Loucy (cell line): ENCODE results near the gene SLC35E1.
"Not testable (repeated sequence)": the region's sequence is repeated elsewhere in the genome, so short reads cannot be mapped to it uniquely, and the experiment has no call there.

ENCODE experiments used
- H2AFZ ChIP-seq: fragments of 200-600 bp; sonication (generic); 2 replicates; pipeline ENCODE4 v1.6.0; 2016; ENCODE audit warnings: antibody characterized with exemption, mild to moderate bottlenecking, low read length, moderate library complexity
- H3F3A ChIP-seq: fragments of 200-600 bp; 2 replicates; pipeline ENCODE4 v1.6.0; 2016; ENCODE audit warnings: antibody characterized with exemption, low read depth, mild to moderate bottlenecking
- H3K27me3 ChIP-seq: fragments of 200-600 bp; sonication (generic); 2 replicates; pipeline ENCODE4 v1.6.1; 2014; ENCODE audit warnings: low read length, mild to moderate bottlenecking; ENCODE audit not compliant: insufficient read depth, poor library complexity, severe bottlenecking
- H3K36me3 ChIP-seq: fragments of 200-600 bp; sonication (generic); 2 replicates; pipeline ENCODE4 v1.6.1; 2016; ENCODE audit warnings: low read length; ENCODE audit not compliant: insufficient read depth
- H3K4me1 ChIP-seq: fragments of 200-600 bp; sonication (generic); 2 replicates; pipeline ENCODE4 v1.5.1; 2014; ENCODE audit warnings: low read length, mild to moderate bottlenecking; ENCODE audit not compliant: insufficient read depth, poor library complexity, severe bottlenecking
- H3K4me2 ChIP-seq: fragments of 200-600 bp; sonication (generic); 2 replicates; pipeline ENCODE4 v1.6.0; 2014; ENCODE audit warnings: antibody characterized with exemption, low read length, low read depth, mild to moderate bottlenecking; ENCODE audit not compliant: poor library complexity, severe bottlenecking
- H3K4me3 ChIP-seq: fragments of 200-600 bp; sonication (generic); 2 replicates; pipeline ENCODE4 v1.5.1; 2014; ENCODE audit warnings: low read length, mild to moderate bottlenecking, mixed read lengths; ENCODE audit not compliant: poor library complexity, severe bottlenecking
- H3K79me2 ChIP-seq: fragments of 200-600 bp; sonication (generic); 2 replicates; pipeline ENCODE4 v1.6.1; 2014; ENCODE audit warnings: low read length; ENCODE audit not compliant: insufficient read depth
- H3K9ac ChIP-seq: fragments of 200-600 bp; sonication (generic); 2 replicates; pipeline ENCODE4 v1.6.0; 2014; ENCODE audit warnings: mild to moderate bottlenecking, low read depth, low read length, moderate library complexity; ENCODE audit not compliant: poor library complexity, severe bottlenecking
- H3K9me2 ChIP-seq: fragments of 200-600 bp; sonication (generic); replicated peaks from 2 replicates; pipeline ENCODE4 v1.6.1; 2016; ENCODE audit warnings: low read depth, low read length, mixed read lengths
- H3K9me3 ChIP-seq: fragments of 200-600 bp; sonication (generic); 2 replicates; pipeline ENCODE4 v1.6.1; 2014; ENCODE audit warnings: mild to moderate bottlenecking, antibody characterized with exemption, low read length, low read depth; ENCODE audit not compliant: insufficient read depth
- H4K20me1 ChIP-seq: fragments of 200-600 bp; sonication (generic); 2 replicates; pipeline ENCODE4 v1.6.0; 2014; ENCODE audit warnings: antibody characterized with exemption, low read length, mild to moderate bottlenecking; ENCODE audit not compliant: insufficient read depth, poor library complexity, severe bottlenecking
- CTCF ChIP-seq: fragments of 200-600 bp; sonication (generic); conservative IDR thresholded peaks from 2 replicates; pipeline ENCODE4 v1.5.1; 2014; ENCODE audit warnings: mild to moderate bottlenecking, antibody characterized with exemption, low read length
- EZH2phosphoT487 ChIP-seq: fragments of 200-600 bp; IDR thresholded peaks from 2 replicates; pipeline ENCODE4 v1.6.1; 2018; ENCODE audit warnings: antibody characterized with exemption, mild to moderate bottlenecking, moderate library complexity, borderline replicate concordance

Gene SLC35E1

DNA sequence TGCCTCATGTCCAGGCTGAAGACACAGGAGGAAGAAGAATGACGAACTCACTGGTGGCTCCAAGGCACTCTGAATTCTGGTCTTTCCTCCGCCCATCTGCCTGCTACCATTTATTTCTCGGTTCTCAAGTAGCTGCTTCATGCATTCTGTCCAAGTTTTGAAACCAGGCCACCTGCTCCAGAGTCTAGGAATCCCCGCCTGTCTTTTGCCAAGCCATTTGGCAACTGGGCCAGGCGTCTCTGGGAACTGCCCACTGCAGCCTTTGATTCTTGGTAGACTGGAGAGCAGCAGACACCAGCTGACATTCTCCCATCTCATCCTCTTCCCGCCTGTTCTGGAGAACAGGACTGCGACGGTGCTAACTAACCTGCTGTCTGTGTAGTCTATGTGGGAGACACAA lies 10.8 kb downstream of the SLC35E1 start:
- Histone ChIP-seq H3K9me2 (no peaks in the 10 kb centered on the region), H3K36me3 (peaks cover 28% of the 10 kb centered on the region; the same call in 1 of the 2 replicates), H3K4me2 (no peak overlapping the region)

DNA sequence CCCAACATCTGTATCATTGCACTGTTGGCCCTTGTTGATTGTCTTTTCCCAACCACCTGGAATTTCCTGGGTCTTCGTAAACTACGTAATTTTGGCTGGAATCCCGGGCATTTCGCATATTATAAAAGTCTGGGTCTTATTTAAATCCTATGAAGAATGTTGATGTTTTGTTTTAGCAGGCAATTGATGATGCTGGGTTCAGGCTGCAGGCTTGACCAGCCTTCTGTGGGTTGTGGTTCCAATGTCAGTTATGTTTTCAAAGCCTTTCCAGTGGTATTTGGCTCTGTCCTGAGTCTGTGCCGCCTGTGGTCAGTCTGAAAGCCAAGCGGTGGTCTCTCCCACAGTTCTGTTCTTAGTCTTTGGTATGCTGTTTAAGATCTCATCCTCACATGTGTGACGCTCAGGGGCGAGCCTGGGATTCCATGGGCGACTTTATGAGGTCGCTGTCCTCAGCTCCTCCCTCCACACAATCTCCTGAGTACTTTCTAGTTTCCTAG lies 12.4 kb downstream of the SLC35E1 start:
- H3K4me1 ChIP-seq: peaks cover 6% of the 10 kb centered on the region
- no peaks in the 10 kb centered on the region for H3K9me3 ChIP-seq
- TF ChIP-seq EZH2phosphoT487 (no peak), CTCF (no peak)
- no peaks in the 10 kb centered on the region for H3F3A ChIP-seq
- H3K4me2 ChIP-seq: no peak overlapping the region
- peaks cover 30% of the 10 kb centered on the region; the same call in 1 of the 2 replicates for H3K36me3 ChIP-seq
- H3K27me3 ChIP-seq: no peaks in the 10 kb centered on the region
- H3K9ac ChIP-seq: no peak overlapping the region
- no peak overlapping the region for H2AFZ ChIP-seq
- no peak overlapping the region for H3K4me3 ChIP-seq
- no peaks in the 10 kb centered on the region for H3K9me2 ChIP-seq
- no peaks in the 10 kb centered on the region for H4K20me1 ChIP-seq
- peaks cover 5% of the 10 kb centered on the region; the same call in 1 of the 2 replicates for H3K79me2 ChIP-seq

More for the DNA sequence above, 10.8 kb downstream of the SLC35E1 start:
- H2AFZ ChIP-seq: no peak overlapping the region
- peaks cover 4% of the 10 kb centered on the region for H3F3A ChIP-seq
- H3K4me1 ChIP-seq: peaks cover 17% of the 10 kb centered on the region
- H3K9ac ChIP-seq: no peak overlapping the region
- peaks cover 8% of the 10 kb centered on the region; the same call in 1 of the 2 replicates for H3K79me2 ChIP-seq
- no peak overlapping the region for H3K4me3 ChIP-seq
- TF ChIP-seq CTCF (no peak), EZH2phosphoT487 (no peak)
- H4K20me1 ChIP-seq: no peaks in the 10 kb centered on the region
- no peaks in the 10 kb centered on the region for H3K27me3 ChIP-seq
- H3K9me3 ChIP-seq: no peaks in the 10 kb centered on the region

DNA sequence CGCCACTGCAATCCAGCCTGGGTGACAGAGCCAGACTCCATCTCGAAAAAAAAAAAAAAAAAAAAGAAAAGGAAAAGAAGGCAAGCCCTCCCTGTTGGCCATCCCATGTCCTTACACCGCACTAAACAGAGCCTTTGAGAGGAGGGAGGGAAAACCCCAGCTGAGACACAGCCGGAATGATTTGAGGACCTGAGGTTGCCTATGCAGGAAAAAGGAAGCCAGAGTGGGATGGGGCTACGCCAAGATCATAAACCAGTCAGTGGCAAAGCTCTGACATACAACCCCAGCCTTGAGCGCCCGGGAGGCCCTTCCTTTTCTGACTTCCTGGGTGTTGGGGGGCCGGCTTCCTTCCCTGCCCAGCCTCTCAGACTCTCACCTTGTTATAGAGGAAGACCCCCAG lies 17.4 kb downstream of the SLC35E1 start:
- H3K9ac ChIP-seq: no peak overlapping the region
- no peaks in the 10 kb centered on the region for H3K79me2 ChIP-seq
- H3K4me1 ChIP-seq: no peaks in the 10 kb centered on the region
- H3K4me2 ChIP-seq: no peak overlapping the region
- no peak overlapping the region for H2AFZ ChIP-seq
- H3K9me2 ChIP-seq: no peaks in the 10 kb centered on the region
- H4K20me1 ChIP-seq: no peaks in the 10 kb centered on the region
- TF ChIP-seq EZH2phosphoT487 (no peak), CTCF (no peak)
- H3K27me3 ChIP-seq: no peaks in the 10 kb centered on the region
- no peaks in the 10 kb centered on the region for H3K9me3 ChIP-seq
- H3K36me3 ChIP-seq: peaks cover 27% of the 10 kb centered on the region; the same call in 1 of the 2 replicates
- no peak overlapping the region for H3K4me3 ChIP-seq
- H3F3A ChIP-seq: no peaks in the 10 kb centered on the region

DNA sequence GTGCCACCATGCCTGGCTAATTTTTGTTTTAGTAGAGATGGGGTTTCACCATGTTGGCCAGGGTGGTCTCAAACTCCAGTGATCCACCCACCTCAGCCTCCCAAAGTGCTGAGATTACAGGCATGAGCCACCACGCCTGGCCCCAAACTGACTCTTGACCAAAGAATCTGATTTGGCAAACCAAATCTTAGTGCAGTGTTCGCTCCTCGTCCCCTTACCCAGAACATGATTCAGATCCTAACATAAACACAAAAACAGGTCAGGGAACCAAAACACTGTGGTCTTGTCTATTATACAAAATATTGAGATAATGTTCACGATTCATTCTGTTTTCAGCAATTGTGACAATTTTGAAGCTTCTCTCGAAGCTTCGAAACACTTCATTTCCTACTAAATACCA lies 20.3 kb downstream of the SLC35E1 start:
- not testable (repeated sequence) for H3F3A ChIP-seq, H3K27me3 ChIP-seq, H3K4me3 ChIP-seq, H3K4me2 ChIP-seq, H3K4me1 ChIP-seq, H2AFZ ChIP-seq, H3K9ac ChIP-seq, H3K79me2 ChIP-seq, H3K9me2 ChIP-seq, H4K20me1 ChIP-seq, H3K9me3 ChIP-seq
- H3K36me3 ChIP-seq: peaks cover 22% of the 10 kb centered on the region; the same call in 1 of the 2 replicates
